Iris pigment epithelial cell (primary cell): ENCODE data around the gene HCRT.
"Not testable (repeated sequence)": the region's sequence is repeated elsewhere in the genome, so short reads cannot be mapped to it uniquely, and the experiment has no call there.

Experiments
- DNase-seq: peaks from one replicate; pipeline ENCODE4 v3.0.0-alpha.2; 2011; ENCODE audit warnings: low read depth

The HCRT gene

GRCh38 chr17:42197564-42198156 lies 12.4 kb upstream of the HCRT start:
- no peak for DNase-seq

GRCh38 chr17:42193969-42194899 lies 9.0 kb upstream of the HCRT start, which contains the start of gene GHDC:
GHDC (minus strand) TSS chr17:42194494; CDS start chr17:42193581, 913 bp downstream.
- peak; percentile 76 for DNase-seq

GRCh38 chr17:42193216-42193968 lies 8.1 kb upstream of the HCRT start:
- DNase-seq: no peak

- no peak for DNase-seq
These were observed 7.2 kb upstream of the HCRT start for GRCh38 chr17:42192189-42193126.

GRCh38 chr17:42191275-42191608 lies 6.0 kb upstream of the HCRT start:
- no peak for DNase-seq

GRCh38 chr17:42190491-42191274 lies 5.4 kb upstream of the HCRT start:
- no peak for DNase-seq

GRCh38 chr17:42189651-42189965 lies 4.4 kb upstream of the HCRT start:
- no peak for DNase-seq

GRCh38 chr17:42188749-42189650 lies 3.7 kb upstream of the HCRT start:
- DNase-seq: no peak

- no peak for DNase-seq
These were observed 2.6 kb upstream of the HCRT start for GRCh38 chr17:42187833-42188232.

GRCh38 chr17:42186191-42186590 lies 939 bp upstream of the HCRT start:
- not testable (repeated sequence) for DNase-seq

- no peak for DNase-seq
These were observed 324 bp upstream of the HCRT start for GRCh38 chr17:42185621-42185930.

- DNase-seq: peak; percentile 53
These were observed 1.2 kb downstream of the HCRT start for GRCh38 chr17:42183741-42184711.

GRCh38 chr17:42182927-42183734 lies 2.1 kb downstream of the HCRT start:
- peak; percentile 36 for DNase-seq

- DNase-seq: no peak
These were observed 3.4 kb downstream of the HCRT start for GRCh38 chr17:42181851-42182207.

GRCh38 chr17:42180922-42181850 lies 4.1 kb downstream of the HCRT start, which contains the start of gene KCNH4:
KCNH4 (minus strand) TSS chr17:42181142; CDS start chr17:42180945, 197 bp downstream.
- peak; percentile 82 for DNase-seq

- no peak for DNase-seq
These were observed 4.8 kb downstream of the HCRT start for GRCh38 chr17:42180411-42180921.
